HepG2 (cell line): ENCODE results near the gene HOXD9. TPM values are rescaled to one million over a fixed set of nuclear protein-coding genes. Genes with fewer than 3 reads are reported as not detected.
A peak's percentile ranks its signal among the peaks of the same experiment; 100 is the strongest.

ENCODE experiments used
- EZH2 ChIP-seq: conservative IDR thresholded peaks from 2 replicates; pipeline ENCODE4 v1.6.1; 2012; ENCODE audit warnings: mild to moderate bottlenecking, low read depth, low read length, moderate library complexity
- HNRNPH1 ChIP-seq: fragments of 200-400 bp; formaldehyde crosslinking; optimal IDR thresholded peaks from 2 replicates; pipeline ENCODE3; 2017; ENCODE audit warnings: mild to moderate bottlenecking, low read depth, low read length
- KAT8 ChIP-seq: IDR thresholded peaks from 2 replicates; pipeline ENCODE4 v1.6.1; 2016; ENCODE audit warnings: missing genetic modification reagents, missing compliant biosample characterization
- MTF2 ChIP-seq: sonication (generic); formaldehyde crosslinking; IDR thresholded peaks from 2 replicates; pipeline ENCODE4 v1.5.0; 2020; ENCODE audit warnings: missing genetic modification reagents, borderline replicate concordance
- NKX3-1 ChIP-seq: sonication (generic); formaldehyde crosslinking; IDR thresholded peaks from 2 replicates; pipeline ENCODE4 v1.5.0; 2020; ENCODE audit warnings: missing genetic modification reagents
- NRL ChIP-seq: sonication (generic); formaldehyde crosslinking; IDR thresholded peaks from 2 replicates; pipeline ENCODE4 v1.5.0; 2020; ENCODE audit warnings: missing genetic modification reagents, mild to moderate bottlenecking, moderate library complexity, borderline replicate concordance
- PAWR ChIP-seq: sonication (generic); formaldehyde crosslinking; IDR thresholded peaks from 2 replicates; pipeline ENCODE4 v1.4.0; 2020; ENCODE audit warnings: missing genetic modification reagents, mild to moderate bottlenecking, borderline replicate concordance
- TAF1 ChIP-seq: sonication (generic); formaldehyde crosslinking; IDR thresholded peaks from 2 replicates; pipeline ENCODE4 v1.4.0; 2020; ENCODE audit warnings: missing genetic modification reagents
- ZNF614 ChIP-seq: IDR thresholded peaks from 2 replicates; pipeline ENCODE4 v1.6.1; 2018; ENCODE audit warnings: missing biosample characterization, missing genetic modification reagents, inconsistent platforms, borderline replicate concordance
- ZNF773 ChIP-seq: sonication (generic); formaldehyde crosslinking; IDR thresholded peaks from 2 replicates; pipeline ENCODE4 v1.4.0; 2020; ENCODE audit warnings: missing genetic modification reagents, borderline replicate concordance
- polyA plus RNA-seq, 8 experiments: library from polyadenylated mRNA; depleted of rRNA in 3 of 8; stranded (reverse) in 7 of 8; unstranded in 1 of 8; fragments of >200 nt; fragmentation: Illumina TruSeq in 4 of 8; extraction: Trizol in 4 of 8; gene quantifications; 2 replicates each; pipeline versions ENCODE4 v1.2.1 to v1.2.3, GENCODE V29; 2011 to 2016; ENCODE audit warnings: low read depth in 4 of 8, missing spikeins in 1 of 8, mixed read lengths in 1 of 8; ENCODE audit not compliant: insufficient read depth in 1 of 8
- total RNA-seq, 5 experiments: library from RNA; depleted of rRNA; stranded (reverse); fragments of >200 nt; fragmentation: Illumina TruSeq; extraction: Trizol; gene quantifications; 2 replicates each; pipeline ENCODE4 v1.2.3, GENCODE V29; 2016; ENCODE audit warnings: low read depth in 1 of 5
- TF ChIP-seq, protein P1 (sequence below): IDR thresholded peaks from 2 replicates; pipeline ENCODE4 v1.6.1; 2016; ENCODE audit warnings: low read depth, borderline replicate concordance
- TF ChIP-seq, protein P2 (sequence below): IDR thresholded peaks from 2 replicates; pipeline ENCODE4 v1.4.0; 2020; ENCODE audit warnings: mild to moderate bottlenecking, missing genetic modification reagents
- TF ChIP-seq, protein P3 (sequence below): sonication (generic); formaldehyde crosslinking; IDR thresholded peaks from 2 replicates; pipeline ENCODE4 v1.5.1; 2020; ENCODE audit warnings: mild to moderate bottlenecking, missing genetic modification reagents, moderate library complexity
- TF ChIP-seq, protein P4 (sequence below): sonication (generic); formaldehyde crosslinking; IDR thresholded peaks from 2 replicates; pipeline ENCODE4 v1.4.0; 2020; ENCODE audit warnings: missing genetic modification reagents, low read depth, mild to moderate bottlenecking, borderline replicate concordance

Gene HOXD9
- total and polyA plus RNA-seq, 2 of the 13 experiments (the other 11 are each of a cell fraction or from before 2014, with no cell fraction given): not detected

DNA sequence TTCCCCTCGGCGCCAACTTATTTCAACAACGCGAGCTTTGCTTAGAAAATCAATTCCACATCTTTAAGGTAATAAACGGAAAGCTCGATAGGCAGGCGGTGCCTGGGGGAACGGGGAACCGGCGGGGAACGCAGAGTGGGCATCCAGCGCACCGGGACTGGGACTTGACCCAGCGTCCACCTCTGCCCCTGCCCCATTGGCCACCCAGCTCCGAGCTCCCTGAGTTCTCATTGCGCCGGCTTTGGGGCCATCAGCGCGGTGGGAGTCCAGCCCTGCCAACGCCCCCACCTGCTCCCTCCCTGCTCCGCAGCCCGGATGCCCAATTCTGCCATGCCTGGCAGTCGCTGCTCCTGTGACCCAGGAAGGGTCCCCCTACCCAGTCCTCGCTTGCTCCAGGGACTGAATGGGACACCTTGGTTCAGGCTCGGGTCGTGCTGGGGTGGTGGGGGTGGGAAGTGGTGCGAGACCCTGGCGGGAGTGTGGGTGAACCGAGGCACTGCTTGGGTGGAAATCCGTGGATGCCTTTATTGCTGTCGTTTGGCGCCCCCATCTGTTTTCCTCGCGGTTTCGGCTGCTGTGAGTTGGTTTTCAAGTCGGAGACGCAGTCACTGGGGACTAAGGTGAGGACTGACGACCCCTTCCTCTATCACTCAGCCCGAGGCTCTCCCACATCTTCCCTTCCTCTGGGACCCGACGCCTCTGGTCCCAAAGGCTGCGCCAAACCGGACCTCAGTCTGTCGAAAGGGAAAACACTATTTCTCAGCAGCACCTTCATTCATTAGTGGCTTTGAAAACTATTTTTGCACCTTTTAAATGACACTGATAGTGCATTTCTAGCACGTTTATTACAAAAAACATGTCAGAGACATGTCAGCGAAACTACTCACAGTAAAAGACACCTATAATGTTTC, 36.4 kb upstream of the HOXD9 start (continued):
- no peak for TF ChIP-seq ZNF773 (CRISPR knock-in tag)
- TF ChIP-seq TAF1 (CRISPR knock-in tag): no peak
- no peak for TF ChIP-seq ZNF614 (CRISPR knock-in tag)
- no peak for TF ChIP-seq KAT8 (CRISPR knock-in tag)
- TF ChIP-seq, protein P1, sequence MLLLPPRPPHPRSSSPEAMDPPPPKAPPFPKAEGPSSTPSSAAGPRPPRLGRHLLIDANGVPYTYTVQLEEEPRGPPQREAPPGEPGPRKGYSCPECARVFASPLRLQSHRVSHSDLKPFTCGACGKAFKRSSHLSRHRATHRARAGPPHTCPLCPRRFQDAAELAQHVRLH (CRISPR knock-in tag): 0 out of 2 replicates have a peak, but pooled peaks have one; percentile 28
- TF ChIP-seq, protein P2, sequence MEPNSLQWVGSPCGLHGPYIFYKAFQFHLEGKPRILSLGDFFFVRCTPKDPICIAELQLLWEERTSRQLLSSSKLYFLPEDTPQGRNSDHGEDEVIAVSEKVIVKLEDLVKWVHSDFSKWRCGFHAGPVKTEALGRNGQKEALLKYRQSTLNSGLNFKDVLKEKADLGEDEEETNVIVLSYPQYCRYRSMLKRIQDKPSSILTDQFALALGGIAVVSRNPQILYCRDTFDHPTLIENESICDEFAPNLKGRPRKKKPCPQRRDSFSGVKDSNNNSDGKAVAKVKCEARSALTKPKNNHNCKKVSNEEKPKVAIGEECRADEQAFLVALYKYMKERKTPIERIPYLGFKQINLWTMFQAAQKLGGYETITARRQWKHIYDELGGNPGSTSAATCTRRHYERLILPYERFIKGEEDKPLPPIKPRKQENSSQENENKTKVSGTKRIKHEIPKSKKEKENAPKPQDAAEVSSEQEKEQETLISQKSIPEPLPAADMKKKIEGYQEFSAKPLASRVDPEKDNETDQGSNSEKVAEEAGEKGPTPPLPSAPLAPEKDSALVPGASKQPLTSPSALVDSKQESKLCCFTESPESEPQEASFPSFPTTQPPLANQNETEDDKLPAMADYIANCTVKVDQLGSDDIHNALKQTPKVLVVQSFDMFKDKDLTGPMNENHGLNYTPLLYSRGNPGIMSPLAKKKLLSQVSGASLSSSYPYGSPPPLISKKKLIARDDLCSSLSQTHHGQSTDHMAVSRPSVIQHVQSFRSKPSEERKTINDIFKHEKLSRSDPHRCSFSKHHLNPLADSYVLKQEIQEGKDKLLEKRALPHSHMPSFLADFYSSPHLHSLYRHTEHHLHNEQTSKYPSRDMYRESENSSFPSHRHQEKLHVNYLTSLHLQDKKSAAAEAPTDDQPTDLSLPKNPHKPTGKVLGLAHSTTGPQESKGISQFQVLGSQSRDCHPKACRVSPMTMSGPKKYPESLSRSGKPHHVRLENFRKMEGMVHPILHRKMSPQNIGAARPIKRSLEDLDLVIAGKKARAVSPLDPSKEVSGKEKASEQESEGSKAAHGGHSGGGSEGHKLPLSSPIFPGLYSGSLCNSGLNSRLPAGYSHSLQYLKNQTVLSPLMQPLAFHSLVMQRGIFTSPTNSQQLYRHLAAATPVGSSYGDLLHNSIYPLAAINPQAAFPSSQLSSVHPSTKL (CRISPR knock-in tag): 0 out of 2 replicates have a peak, but pooled peaks have one; percentile 19
- TF ChIP-seq, protein P3, sequence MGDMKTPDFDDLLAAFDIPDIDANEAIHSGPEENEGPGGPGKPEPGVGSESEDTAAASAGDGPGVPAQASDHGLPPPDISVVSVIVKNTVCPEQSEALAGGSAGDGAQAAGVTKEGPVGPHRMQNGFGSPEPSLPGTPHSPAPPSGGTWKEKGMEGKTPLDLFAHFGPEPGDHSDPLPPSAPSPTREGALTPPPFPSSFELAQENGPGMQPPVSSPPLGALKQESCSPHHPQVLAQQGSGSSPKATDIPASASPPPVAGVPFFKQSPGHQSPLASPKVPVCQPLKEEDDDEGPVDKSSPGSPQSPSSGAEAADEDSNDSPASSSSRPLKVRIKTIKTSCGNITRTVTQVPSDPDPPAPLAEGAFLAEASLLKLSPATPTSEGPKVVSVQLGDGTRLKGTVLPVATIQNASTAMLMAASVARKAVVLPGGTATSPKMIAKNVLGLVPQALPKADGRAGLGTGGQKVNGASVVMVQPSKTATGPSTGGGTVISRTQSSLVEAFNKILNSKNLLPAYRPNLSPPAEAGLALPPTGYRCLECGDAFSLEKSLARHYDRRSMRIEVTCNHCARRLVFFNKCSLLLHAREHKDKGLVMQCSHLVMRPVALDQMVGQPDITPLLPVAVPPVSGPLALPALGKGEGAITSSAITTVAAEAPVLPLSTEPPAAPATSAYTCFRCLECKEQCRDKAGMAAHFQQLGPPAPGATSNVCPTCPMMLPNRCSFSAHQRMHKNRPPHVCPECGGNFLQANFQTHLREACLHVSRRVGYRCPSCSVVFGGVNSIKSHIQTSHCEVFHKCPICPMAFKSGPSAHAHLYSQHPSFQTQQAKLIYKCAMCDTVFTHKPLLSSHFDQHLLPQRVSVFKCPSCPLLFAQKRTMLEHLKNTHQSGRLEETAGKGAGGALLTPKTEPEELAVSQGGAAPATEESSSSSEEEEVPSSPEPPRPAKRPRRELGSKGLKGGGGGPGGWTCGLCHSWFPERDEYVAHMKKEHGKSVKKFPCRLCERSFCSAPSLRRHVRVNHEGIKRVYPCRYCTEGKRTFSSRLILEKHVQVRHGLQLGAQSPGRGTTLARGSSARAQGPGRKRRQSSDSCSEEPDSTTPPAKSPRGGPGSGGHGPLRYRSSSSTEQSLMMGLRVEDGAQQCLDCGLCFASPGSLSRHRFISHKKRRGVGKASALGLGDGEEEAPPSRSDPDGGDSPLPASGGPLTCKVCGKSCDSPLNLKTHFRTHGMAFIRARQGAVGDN: peak; percentile 44; the same call in 1 of the 2 replicates
- TF ChIP-seq NRL: 0 out of 2 replicates have a peak, but pooled peaks have one; percentile 43
- TF ChIP-seq EZH2: peak; percentile 88
- TF ChIP-seq NKX3-1 (CRISPR knock-in tag): no peak
- no peak for TF ChIP-seq PAWR
- no peak for TF ChIP-seq MTF2 (CRISPR knock-in tag)
- TF ChIP-seq, protein P4, sequence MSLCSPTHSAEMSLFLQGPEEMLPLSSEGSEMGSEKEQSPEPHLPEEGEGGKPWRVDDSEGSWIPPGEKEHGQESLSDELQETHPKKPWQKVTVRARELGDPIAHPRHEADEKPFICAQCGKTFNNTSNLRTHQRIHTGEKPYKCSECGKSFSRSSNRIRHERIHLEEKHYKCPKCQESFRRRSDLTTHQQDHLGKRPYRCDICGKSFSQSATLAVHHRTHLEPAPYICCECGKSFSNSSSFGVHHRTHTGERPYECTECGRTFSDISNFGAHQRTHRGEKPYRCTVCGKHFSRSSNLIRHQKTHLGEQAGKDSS (CRISPR knock-in tag): 0 out of 2 replicates have a peak, but pooled peaks have one; percentile 27
- no peak for TF ChIP-seq HNRNPH1
